Islet of Langerhans (tissue), 1 donor: ENCODE results near the gene CNTNAP5.

Experiments
- FAIRE-seq: peaks from one replicate; lab custom pipeline; 2011; peaks lifted over from hg19 to GRCh38; lab: Jason Lieb, UNC

Gene CNTNAP5

GRCh38 chr2:124063596-124063995 lies 38.5 kb downstream of the CNTNAP5 start:
- no peak for FAIRE-seq

DNA sequence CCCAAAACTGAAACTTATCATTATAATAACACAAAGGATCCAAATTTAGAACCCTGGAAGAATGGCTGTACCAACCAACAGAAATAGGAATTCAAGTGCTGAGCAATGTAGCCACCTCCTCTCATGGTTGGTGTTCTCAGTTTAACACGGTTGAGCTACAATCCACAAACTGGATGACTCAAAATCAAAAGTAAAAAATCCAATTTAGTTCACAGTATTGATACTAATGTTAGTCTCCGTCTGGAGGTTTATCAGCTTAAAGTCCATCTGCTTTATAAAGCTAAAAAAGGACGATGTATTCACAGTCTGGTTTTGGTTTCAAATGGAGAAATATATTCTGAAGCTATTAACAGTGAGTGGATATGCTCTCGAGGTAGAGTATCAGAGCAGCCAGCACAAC lies 40.5 kb downstream of the CNTNAP5 start:
- no peak for FAIRE-seq

GRCh38 chr2:124066776-124067175 lies 41.7 kb downstream of the CNTNAP5 start:
- no peak for FAIRE-seq

DNA sequence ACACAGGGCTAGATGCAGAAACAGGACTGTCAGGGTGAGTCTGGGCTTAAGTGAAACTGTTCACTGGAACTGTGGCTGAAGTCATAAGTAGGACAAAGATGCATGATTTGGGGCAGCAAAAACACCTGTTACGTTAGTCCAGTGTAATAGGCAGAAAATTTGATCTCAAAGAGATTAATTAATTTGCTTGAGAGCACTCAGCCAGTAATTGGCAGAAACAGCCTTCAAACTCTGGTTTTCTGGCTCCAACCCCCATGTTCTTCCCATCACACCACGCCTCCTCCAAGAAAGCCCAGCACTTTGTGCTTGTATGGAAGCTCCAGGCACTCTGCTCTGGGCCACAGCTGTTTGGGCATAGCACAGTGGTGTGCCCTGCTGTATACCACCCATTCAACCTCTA lies 54.0 kb downstream of the CNTNAP5 start:
- no peak for FAIRE-seq

GRCh38 chr2:124080281-124081153 lies 55.4 kb downstream of the CNTNAP5 start:
- no peak for FAIRE-seq

- FAIRE-seq = no peak
Observed at GRCh38 chr2:124081154-124081716, 56.1 kb downstream of the CNTNAP5 start.

GRCh38 chr2:124088616-124089015 lies 63.5 kb downstream of the CNTNAP5 start:
- FAIRE-seq = no peak

GRCh38 chr2:124091721-124092120 lies 66.6 kb downstream of the CNTNAP5 start:
- FAIRE-seq = no peak

GRCh38 chr2:124092651-124093050 lies 67.6 kb downstream of the CNTNAP5 start:
- no peak for FAIRE-seq

GRCh38 chr2:124104914-124105313 lies 79.8 kb downstream of the CNTNAP5 start:
- FAIRE-seq = no peak

GRCh38 chr2:124112206-124112605 lies 87.1 kb downstream of the CNTNAP5 start:
- no peak for FAIRE-seq

DNA sequence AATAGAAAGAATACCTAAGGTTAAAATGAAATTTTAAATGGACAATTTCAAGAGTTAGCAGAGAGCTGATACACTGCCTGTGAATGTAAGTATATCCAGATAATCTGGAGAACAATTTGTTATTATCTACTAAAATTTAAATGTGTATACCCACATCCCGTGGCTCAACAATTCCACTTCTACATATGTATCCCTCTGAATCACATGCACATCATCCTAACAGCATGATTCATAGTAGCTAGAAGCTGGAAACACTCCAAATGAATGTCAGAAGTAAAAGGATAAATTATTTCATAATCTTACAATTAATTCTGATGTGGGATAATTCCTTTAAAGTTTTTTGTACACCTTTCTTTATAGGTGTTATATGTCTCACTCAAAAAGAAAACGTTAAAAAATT lies 87.9 kb downstream of the CNTNAP5 start:
- FAIRE-seq = no peak

DNA sequence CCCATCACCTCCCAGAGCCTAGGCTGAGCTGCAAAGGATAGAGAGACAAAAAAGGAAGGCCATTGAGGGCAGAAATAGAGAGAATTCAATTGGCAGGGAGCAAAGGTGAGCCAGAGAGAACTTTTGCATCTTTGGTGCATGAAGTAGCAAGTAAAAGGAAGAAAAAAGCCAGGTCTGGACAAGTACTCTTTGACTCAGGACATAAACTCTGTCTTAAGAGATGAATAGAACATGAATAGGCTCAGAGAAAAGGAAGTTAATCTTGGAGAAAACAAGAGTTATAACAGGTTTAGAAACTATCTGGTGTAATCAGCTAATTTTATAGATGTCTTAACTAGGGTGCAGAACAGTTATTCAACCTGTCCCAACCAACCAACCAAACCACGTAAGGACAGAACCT lies 95.2 kb downstream of the CNTNAP5 start:
- FAIRE-seq = no peak

GRCh38 chr2:124121106-124121505 lies 96.0 kb downstream of the CNTNAP5 start:
- no peak for FAIRE-seq

- FAIRE-seq = no peak
Observed at GRCh38 chr2:124121760-124122275, 96.7 kb downstream of the CNTNAP5 start.

DNA sequence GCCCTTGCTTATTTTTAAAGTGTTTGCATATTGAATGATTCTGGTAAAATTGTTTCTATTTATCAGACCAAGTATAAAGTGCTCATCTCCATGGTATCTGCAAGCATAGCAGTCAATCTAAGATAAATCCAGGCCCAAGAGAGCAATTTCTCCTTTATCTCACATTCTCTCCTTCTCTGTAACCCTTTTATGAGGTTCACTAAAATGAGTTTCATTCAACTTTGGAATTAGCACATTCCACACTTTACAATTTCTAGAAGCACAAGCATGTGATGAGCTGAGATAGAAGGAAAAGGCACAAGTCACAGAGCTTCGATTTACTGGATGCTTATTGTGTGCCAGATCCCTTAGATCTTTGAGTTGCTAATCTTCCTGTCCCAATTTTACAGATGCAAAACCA lies 97.3 kb downstream of the CNTNAP5 start:
- FAIRE-seq = no peak

DNA sequence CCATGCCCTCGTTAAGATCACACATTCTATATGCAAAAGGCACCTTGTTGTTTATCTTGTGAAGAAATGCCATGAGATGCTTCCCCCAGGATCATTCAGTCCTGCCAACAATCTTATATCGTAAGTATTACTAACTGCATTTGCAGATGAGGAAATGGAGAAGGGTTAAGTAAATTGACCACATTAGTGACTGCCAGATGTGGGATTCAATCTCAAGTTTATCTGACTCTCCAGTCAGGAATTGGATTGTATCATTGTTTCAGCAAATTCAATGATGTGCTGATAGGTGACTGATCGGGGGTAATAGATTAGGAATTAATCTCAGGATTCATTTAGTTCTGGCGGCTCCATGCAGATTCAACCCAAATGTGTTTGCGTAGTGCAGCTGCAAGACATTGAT lies 106.2 kb downstream of the CNTNAP5 start:
- no peak for FAIRE-seq

DNA sequence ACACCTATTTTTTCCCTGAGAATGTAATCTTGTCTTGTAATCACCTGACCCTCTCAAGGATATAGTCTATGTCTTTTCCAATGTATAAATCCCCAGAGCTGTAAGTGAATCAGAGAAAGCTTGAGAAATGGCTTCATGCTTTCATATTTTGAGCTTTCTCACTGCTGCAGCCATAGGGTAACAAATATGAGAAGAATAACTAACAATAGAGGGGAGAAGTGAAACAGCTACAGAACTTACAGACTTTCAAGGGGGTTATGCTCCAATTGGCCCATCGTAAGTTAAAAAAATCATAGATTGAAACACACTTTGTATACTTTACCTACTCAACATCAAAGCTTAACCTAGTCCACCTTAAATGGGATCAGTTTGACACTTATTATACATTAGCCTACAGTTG lies 111.0 kb downstream of the CNTNAP5 start:
- FAIRE-seq = no peak

DNA sequence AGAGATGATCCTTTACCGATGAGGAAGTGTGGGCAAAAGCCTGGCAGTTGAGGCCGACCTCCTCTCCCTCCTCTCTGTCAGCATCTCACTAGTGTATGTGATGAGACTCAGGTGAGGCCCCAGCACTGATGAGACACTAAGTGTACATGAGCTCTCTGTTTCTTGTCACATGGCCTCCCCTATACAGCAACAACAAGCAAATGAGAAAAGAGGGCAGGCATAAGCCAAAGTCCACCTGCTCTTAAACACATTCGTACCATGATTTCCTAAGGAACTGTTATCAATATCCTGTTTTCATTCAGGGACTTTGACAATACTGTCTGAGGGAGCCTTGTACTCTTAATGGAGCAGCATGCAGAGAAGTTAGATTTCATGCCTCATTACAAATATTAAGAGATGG lies 113.0 kb downstream of the CNTNAP5 start:
- FAIRE-seq = no peak

DNA sequence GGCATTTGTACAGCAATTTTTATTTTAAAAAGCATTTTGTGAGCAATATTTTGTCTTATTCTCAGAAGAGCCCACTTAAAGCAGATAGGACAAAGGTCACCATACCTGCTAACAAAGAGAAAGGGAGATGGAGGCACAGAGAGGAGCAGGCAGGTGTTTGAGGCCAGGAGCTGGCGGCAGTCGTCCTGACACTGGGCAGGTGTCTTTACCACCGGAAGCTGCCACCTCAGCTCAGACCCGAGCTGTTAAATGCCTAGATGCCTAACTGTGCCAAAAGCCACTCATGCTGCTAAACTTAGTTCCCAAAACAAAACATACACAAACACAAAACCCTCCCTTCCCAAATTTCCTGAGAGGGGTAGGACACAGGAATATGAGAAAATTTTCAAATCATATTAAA lies 120.9 kb downstream of the CNTNAP5 start:
- FAIRE-seq = no peak

GRCh38 chr2:124147552-124147951 lies 122.5 kb downstream of the CNTNAP5 start:
- FAIRE-seq = no peak

DNA sequence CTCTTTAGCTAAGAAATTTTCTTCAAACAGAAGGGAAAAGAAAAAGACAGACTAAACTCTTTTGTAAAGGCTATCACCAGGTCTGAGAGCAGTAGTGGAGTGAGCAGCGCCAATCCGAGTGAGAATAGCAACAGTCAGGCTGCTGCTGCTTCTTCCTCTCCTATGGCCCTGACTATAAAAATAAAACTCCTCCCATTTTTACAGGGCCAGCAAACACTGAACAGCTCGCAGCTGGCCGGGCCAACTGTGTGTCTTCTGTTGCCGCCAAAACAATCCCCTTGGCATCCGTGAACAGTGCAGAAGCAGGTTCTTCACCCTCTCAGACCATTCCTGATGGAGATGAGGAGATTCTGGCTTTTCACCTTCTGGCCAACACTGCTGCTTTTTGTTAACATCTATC lies 124.5 kb downstream of the CNTNAP5 start:
- FAIRE-seq = no peak

GRCh38 chr2:124151691-124152090 lies 126.6 kb downstream of the CNTNAP5 start:
- FAIRE-seq = no peak

DNA sequence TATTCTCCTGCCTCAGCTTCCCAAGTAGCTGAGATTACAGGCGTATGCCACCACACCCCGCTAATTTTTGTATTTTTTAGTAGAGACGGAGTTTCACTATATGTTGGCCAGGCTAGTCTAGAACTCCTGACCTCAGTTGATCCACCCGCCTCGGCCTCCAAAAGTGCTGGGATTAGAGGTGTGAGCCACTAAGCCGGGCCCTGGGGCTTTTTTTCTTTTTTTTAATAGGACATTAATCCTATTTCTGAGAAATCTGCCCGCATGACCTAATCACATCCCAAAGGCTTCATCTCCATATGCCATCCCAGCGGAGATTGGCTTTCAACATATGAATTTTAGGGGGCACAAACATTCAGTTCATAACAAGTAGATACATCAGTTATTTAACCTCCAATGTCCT lies 128.6 kb downstream of the CNTNAP5 start:
- FAIRE-seq = no peak
